ENCODE measurements around the gene STK38. TPM values are rescaled to one million over a fixed set of nuclear protein-coding genes. Genes with fewer than 3 reads are reported as not detected.

Gene STK38
- total and polyA plus RNA-seq, 4 donors, result 9.3 to 21.8 (median 12.3) TPM

DNA sequence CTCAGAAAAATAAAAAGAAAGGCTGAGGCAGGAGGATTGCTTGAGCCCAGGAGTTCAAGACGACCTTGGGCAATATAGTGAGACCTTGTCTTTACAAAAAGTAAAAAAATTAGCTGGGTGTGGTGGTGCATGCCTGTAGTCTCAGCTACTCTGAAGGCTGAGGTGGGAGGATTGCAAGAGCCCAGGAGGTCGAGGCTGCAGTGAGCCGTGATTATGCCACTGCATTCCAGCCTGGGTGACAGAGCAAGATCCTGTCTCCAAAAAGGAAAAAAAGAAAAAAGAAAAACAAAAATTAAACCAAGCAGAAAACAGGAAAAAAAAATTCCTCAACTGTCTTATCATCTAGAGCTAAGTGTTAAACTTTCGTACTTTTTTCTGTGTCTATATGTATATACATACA, 34.4 kb upstream of the STK38 start:
- Histone ChIP-seq H3K9me3 (ENCODE audit: control insufficient read depth in 4 of 4, low read length in 3 of 4) (no peaks in the 10 kb centered on the region), H3K4me3 (ENCODE audit: low read depth in 1 of 3, low read length in 3 of 3) (no peak overlapping the region), H3K27me3 (ENCODE audit: control insufficient read depth in 4 of 4, insufficient read depth in 4 of 4, low read length in 3 of 4) (no peaks in the 10 kb centered on the region), H3K27ac (ENCODE audit: low read depth in 1 of 2, low read length in 2 of 2) (no peak overlapping the region), H3K36me3 (ENCODE audit: control insufficient read depth in 4 of 4, insufficient read depth in 3 of 4, low read depth in 1 of 4, low read length in 3 of 4) (no peaks in the 10 kb centered on the region), H3K4me1 (ENCODE audit: control insufficient read depth in 4 of 4, insufficient read depth in 4 of 4, low read length in 3 of 4) (peaks cover 0 to 4% (median 3%) of the 10 kb centered on the region in 4 donors), H3K9ac (ENCODE audit: low read depth in 1 of 2, low read length in 2 of 2) (no peak overlapping the region)
- no peak for DNase-seq (ENCODE audit: low spot score)
- 93% methylated on average over 4 of the region's 4 CpGs for WGBS
- TF ChIP-seq, protein P1, sequence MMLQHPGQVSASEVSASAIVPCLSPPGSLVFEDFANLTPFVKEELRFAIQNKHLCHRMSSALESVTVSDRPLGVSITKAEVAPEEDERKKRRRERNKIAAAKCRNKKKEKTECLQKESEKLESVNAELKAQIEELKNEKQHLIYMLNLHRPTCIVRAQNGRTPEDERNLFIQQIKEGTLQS (IDR thresholded peaks at IDR 0.05), result no peak
- TF ChIP-seq RAD21 (IDR thresholded peaks at IDR 0.05), result no peak
- no peak for TF ChIP-seq YY1 (IDR thresholded peaks at IDR 0.05)
- TF ChIP-seq SP1 (IDR thresholded peaks at IDR 0.05), result no peak

DNA sequence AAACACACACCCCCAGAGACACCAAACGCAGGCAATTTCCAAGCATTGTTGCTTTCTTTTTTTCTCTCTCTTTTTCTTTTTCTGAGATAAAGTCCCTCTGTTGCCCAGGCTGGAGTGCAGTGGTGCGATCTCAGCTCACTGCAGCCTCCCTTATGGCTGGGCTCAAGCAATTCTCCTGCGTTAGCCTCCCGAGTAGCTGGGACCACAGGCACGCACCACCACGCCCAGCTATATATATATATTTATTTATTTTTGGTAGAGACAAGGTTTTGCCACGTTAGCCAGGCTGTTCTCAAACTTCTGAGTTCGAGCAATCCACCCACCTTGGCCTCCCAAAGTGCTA, 32.9 kb upstream of the STK38 start:
- Histone ChIP-seq H3K4me1 (ENCODE audit: control insufficient read depth in 4 of 4, insufficient read depth in 4 of 4, low read length in 3 of 4) (peaks cover 0 to 4% (median 3%) of the 10 kb centered on the region in 4 donors), H3K4me3 (ENCODE audit: low read depth in 1 of 3, low read length in 3 of 3) (no peak overlapping the region), H3K9me3 (ENCODE audit: control insufficient read depth in 4 of 4, low read length in 3 of 4) (no peaks in the 10 kb centered on the region), H3K27ac (ENCODE audit: low read depth in 1 of 2, low read length in 2 of 2) (no peak overlapping the region), H3K36me3 (ENCODE audit: control insufficient read depth in 4 of 4, insufficient read depth in 3 of 4, low read depth in 1 of 4, low read length in 3 of 4) (no peaks in the 10 kb centered on the region), H3K27me3 (ENCODE audit: control insufficient read depth in 4 of 4, insufficient read depth in 4 of 4, low read length in 3 of 4) (no peaks in the 10 kb centered on the region), H3K9ac (ENCODE audit: low read depth in 1 of 2, low read length in 2 of 2) (no peak overlapping the region)
- WGBS, result 88% methylated on average over 8 of the region's 8 CpGs
- no peak for DNase-seq (ENCODE audit: low spot score)
- TF ChIP-seq, protein P2, sequence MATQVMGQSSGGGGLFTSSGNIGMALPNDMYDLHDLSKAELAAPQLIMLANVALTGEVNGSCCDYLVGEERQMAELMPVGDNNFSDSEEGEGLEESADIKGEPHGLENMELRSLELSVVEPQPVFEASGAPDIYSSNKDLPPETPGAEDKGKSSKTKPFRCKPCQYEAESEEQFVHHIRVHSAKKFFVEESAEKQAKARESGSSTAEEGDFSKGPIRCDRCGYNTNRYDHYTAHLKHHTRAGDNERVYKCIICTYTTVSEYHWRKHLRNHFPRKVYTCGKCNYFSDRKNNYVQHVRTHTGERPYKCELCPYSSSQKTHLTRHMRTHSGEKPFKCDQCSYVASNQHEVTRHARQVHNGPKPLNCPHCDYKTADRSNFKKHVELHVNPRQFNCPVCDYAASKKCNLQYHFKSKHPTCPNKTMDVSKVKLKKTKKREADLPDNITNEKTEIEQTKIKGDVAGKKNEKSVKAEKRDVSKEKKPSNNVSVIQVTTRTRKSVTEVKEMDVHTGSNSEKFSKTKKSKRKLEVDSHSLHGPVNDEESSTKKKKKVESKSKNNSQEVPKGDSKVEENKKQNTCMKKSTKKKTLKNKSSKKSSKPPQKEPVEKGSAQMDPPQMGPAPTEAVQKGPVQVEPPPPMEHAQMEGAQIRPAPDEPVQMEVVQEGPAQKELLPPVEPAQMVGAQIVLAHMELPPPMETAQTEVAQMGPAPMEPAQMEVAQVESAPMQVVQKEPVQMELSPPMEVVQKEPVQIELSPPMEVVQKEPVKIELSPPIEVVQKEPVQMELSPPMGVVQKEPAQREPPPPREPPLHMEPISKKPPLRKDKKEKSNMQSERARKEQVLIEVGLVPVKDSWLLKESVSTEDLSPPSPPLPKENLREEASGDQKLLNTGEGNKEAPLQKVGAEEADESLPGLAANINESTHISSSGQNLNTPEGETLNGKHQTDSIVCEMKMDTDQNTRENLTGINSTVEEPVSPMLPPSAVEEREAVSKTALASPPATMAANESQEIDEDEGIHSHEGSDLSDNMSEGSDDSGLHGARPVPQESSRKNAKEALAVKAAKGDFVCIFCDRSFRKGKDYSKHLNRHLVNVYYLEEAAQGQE (IDR thresholded peaks at IDR 0.05), result no peak
- no peak for TF ChIP-seq RAD21 (IDR thresholded peaks at IDR 0.05)
- TF ChIP-seq NR2F2 (IDR thresholded peaks at IDR 0.05), result no peak
- TF ChIP-seq, protein P3, sequence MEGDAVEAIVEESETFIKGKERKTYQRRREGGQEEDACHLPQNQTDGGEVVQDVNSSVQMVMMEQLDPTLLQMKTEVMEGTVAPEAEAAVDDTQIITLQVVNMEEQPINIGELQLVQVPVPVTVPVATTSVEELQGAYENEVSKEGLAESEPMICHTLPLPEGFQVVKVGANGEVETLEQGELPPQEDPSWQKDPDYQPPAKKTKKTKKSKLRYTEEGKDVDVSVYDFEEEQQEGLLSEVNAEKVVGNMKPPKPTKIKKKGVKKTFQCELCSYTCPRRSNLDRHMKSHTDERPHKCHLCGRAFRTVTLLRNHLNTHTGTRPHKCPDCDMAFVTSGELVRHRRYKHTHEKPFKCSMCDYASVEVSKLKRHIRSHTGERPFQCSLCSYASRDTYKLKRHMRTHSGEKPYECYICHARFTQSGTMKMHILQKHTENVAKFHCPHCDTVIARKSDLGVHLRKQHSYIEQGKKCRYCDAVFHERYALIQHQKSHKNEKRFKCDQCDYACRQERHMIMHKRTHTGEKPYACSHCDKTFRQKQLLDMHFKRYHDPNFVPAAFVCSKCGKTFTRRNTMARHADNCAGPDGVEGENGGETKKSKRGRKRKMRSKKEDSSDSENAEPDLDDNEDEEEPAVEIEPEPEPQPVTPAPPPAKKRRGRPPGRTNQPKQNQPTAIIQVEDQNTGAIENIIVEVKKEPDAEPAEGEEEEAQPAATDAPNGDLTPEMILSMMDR (IDR thresholded peaks at IDR 0.05; ENCODE audit: low read depth, low read length, missing input control), result no peak
- no peak for TF ChIP-seq FOXA1 (IDR thresholded peaks at IDR 0.05)

DNA sequence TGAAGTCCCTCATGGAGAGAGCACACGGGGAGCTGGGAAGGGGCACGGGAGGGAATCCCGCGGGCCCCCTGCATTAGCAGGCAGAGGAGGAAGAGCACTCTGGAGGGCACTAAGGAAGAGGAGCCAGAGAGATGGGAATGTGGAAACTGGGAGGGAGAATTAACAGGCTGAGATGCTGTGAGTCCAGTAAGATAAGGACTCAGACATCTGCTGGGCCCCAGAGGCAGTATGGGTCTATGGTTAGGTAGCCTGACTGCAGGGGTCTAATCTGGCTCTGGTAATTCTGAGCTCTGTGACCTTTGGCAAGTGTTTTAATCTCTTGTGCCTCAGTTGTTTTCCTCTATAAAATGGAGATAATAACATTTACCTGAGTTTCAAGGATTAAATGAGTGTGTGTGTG, 31.2 kb upstream of the STK38 start:
- Histone ChIP-seq H3K27ac (ENCODE audit: low read depth in 1 of 2, low read length in 2 of 2) (no peak overlapping the region), H3K9ac (ENCODE audit: low read depth in 1 of 2, low read length in 2 of 2) (no peak overlapping the region), H3K4me3 (ENCODE audit: low read depth in 1 of 3, low read length in 3 of 3) (no peak overlapping the region), H3K9me3 (ENCODE audit: control insufficient read depth in 4 of 4, low read length in 3 of 4) (no peaks in the 10 kb centered on the region), H3K4me1 (ENCODE audit: control insufficient read depth in 4 of 4, insufficient read depth in 4 of 4, low read length in 3 of 4) (peaks cover 0 to 4% (median 3%) of the 10 kb centered on the region in 4 donors), H3K36me3 (ENCODE audit: control insufficient read depth in 4 of 4, insufficient read depth in 3 of 4, low read depth in 1 of 4, low read length in 3 of 4) (no peaks in the 10 kb centered on the region), H3K27me3 (ENCODE audit: control insufficient read depth in 4 of 4, insufficient read depth in 4 of 4, low read length in 3 of 4) (no peaks in the 10 kb centered on the region)
- 96% methylated on average over 4 of the region's 4 CpGs for WGBS
- no peak for DNase-seq (ENCODE audit: low spot score)
- TF ChIP-seq, protein P1 (IDR thresholded peaks at IDR 0.05), result no peak
- TF ChIP-seq HNF4G (IDR thresholded peaks at IDR 0.05) (no peak), SP1 (IDR thresholded peaks at IDR 0.05) (no peak), RAD21 (IDR thresholded peaks at IDR 0.05) (no peak), FOXA1 (IDR thresholded peaks at IDR 0.05) (no peak), RXRA (IDR thresholded peaks at IDR 0.05) (no peak), YY1 (IDR thresholded peaks at IDR 0.05) (no peak), EGR1 (IDR thresholded peaks at IDR 0.05; ENCODE audit: low read depth in 2 of 2) (no peak), JUND (IDR thresholded peaks at IDR 0.05) (no peak)
- TF ChIP-seq, protein P2 (IDR thresholded peaks at IDR 0.05), result no peak
- TF ChIP-seq, protein P4, sequence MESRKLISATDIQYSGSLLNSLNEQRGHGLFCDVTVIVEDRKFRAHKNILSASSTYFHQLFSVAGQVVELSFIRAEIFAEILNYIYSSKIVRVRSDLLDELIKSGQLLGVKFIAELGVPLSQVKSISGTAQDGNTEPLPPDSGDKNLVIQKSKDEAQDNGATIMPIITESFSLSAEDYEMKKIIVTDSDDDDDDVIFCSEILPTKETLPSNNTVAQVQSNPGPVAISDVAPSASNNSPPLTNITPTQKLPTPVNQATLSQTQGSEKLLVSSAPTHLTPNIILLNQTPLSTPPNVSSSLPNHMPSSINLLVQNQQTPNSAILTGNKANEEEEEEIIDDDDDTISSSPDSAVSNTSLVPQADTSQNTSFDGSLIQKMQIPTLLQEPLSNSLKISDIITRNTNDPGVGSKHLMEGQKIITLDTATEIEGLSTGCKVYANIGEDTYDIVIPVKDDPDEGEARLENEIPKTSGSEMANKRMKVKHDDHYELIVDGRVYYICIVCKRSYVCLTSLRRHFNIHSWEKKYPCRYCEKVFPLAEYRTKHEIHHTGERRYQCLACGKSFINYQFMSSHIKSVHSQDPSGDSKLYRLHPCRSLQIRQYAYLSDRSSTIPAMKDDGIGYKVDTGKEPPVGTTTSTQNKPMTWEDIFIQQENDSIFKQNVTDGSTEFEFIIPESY (IDR thresholded peaks at IDR 0.05), result no peak
- TF ChIP-seq, protein P3 (IDR thresholded peaks at IDR 0.05; ENCODE audit: low read depth, low read length, missing input control), result no peak

Data from liver (tissue), 9 donors.